ENCODE data around the gene UPF2.

UPF2 gene

DNA sequence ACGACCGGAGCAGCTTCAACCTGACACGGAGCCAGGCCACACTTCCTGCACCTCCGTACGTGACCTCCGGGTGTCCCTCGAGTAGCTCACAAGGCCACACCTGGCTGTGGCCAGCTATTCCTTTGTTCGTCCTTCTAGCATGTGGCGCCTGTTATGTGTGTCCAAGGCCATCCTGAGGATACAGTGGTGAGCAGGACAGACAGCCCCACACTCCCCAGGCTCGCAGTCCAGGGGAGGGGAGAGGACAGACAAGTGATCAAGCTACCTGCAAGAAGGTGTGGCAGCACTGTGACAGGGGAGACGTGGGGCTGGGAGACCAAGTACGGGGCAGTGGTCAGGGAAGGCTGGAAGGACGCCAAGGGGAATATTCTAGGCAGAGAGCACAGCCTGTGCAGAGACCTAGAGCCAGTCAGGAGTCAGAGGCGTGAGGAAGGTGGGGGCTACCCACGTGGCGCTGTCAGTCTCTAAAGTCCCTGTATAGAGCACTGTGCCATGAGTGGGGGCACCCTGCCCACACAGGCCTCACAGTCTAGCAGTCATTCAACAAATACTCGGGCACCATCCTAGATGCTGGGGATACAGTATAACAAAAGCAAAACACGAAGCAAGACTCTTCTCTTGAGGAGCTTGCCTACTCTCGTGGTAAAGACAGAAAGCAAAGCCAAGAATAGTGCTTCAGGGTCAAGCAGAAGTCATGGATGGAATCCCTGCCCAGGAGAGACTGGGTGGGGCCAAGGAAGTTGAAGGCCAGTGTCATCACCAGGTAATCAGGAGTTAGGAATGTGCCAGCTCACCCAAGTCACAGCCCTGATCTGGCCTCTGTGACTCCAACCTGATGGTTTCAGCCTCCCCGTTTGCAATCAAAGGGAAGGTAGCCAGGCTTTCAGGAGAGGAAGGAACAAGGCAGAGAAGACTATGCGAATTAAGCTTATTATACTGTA is 160.9 kb downstream of the UPF2 start:
- DNase-seq, result no peak

DNA sequence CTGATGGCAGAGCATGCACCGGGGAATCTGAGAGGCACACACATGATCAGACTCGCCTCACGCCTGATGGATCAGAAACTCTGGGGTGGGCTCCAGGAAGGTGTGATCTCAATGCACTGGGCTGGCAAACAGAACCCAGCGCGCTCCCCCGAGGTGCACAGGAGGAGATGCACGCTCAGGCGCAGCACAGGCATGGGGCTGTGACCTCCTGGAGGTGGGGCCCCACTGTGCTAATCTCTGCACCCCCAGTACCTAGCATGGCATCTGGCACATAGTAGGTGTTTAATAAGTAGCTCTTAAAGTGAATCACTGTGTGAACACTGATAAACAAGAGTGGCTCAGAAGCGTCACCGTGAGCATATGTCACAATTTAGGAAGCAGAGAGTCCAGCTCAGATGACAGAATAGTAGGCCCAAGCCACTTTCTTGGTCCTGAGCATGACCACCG is 161.6 kb downstream of the UPF2 start:
- no peak for DNase-seq

DNA sequence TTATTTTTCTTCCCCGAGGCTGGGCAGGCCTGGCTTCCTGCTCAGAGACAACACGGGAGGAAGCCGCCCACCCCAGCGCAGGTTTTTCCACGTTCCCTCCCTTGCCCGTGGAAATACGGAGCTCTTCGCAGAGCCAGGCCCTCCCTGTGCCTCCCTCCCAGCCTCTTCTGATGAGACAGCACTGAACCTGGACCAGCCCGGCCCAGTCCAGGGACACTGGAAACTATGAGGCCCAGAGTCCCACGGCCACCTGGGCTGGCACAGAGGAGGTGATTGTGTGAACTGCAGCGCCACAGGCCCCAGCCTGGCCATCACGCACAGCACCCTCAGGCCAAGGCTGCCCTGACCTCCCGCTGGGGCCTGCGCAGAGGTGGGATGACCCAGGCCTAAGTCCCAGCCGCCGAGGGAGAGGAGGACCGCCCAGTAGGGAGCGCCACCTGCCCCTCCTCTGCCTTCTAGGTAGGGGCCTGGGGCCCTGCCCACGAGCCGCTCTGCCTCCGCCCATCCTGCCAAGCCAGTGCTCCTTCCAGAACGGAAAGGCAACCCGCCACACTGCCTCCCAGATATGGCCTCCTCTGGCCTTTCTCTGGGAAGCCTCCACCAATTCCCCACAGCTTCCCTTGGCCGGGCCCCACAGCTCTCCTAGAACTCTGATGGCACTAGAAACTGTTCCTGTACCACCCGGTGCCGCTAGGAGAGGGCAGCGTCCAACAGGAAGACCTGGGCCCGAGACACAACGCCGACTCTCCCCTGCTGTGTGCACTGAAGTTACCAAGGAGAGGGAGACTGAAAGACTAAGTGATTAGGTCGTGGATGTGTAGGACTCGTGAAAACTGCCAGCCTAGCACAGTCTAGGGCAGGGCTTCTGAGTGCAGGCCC is 162.2 kb downstream of the UPF2 start:
- DNase-seq, result no peak

DNA sequence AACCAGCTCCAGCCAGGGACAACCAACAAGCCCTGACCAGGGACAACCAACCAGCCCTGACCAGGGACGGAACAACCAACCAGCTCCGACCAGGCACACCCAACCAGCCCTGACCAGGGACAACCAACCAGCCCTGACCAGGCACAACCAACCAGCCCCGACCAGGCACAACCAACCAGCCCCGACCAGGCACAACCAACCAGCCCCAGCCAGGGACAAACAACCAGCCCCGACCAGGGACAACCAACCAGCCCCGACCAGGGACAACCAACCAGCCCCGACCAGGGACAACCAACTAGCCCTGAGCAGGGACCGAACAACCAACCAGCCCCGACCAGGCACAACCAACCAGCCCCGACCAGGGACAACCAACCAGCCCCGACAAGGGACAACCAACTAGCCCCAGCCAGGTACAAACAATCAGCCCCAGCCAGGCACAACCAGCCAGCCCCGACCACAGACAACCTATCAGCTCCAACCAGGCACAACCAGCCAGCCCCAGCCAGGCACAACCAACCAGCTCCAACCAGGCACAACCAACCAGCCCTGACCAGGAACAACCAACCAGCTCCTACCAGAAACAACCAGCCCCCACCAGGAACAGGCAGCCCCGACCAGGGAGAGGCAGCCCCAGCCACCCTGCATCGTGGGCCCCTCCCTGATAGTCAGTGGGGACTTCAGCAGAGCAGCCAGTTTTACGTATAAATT is 163.1 kb downstream of the UPF2 start:
- DNase-seq, result no peak

DNA sequence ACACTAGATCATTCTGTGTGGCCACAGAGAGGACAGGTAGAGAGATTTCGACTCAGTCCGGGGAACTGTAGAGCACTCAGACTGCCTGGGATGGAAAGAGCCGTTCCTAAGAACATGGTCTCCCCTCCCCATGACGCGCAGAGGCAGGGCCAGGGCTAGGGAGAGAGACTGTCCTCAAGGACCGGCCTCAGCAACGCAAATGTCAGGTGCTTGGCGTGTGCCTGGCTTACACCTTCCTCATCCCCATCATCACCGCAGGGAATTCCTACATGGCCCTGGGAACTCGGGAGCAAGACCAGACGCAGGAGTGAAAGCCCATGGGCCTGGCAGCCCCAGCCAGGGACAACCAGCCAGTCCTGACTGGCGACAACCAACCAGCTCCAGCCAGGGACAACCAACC is 163.8 kb downstream of the UPF2 start:
- no peak for DNase-seq

DNA sequence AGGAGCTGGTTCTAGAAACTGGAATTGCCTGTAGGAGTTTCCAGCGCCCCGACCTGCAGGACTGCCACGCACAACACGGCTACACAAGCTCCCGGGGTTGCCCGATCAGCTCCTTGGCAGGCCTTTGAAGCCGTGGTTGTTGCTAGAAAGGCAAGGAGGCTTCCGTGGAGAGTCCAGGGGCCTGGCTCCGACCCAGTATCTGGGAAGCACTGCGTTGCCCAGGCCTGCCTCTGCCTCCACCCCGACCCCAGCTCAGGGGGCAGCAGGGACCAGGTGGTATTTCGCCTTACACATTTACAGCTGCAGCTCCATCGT is 165.1 kb downstream of the UPF2 start:
- DNase-seq, result no peak

DNA sequence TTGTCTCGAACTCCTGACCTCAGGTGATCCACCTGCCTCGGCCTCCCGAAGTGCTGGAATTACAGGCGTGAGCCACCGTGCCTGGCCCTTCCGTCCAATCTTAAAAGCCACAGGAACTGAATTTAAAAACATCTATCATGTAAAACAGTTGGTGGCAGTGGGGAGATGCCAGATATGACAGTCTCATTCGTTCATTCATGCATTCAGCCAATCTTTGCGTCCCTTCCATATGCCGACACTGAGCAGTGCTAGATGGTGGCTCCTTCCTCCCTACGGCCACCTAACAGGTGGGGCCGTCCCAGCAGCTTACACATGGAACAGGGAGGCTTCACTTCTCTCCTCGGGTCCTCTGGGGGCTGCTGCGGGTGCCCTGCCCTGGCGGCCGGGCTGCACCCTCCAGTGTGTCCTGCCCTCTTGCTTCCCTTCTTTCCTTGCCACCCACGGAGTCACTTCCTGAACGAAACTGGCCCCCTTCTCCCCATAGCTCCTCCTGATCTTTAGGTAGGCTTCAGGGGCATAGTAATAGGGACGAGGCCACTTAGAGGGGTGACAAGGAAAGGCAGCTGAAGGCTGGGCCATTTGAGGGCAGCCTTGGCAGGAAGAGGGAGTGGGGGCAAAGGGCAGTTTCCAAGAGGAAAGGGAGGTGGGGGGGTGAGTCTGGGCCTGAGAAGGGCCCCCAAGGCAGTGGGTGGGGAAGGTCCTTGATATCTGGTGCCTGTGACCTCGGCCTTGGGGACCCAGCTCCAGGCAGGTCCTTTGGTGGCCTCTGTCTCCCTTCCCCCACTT is 165.6 kb downstream of the UPF2 start:
- no peak for DNase-seq

DNA sequence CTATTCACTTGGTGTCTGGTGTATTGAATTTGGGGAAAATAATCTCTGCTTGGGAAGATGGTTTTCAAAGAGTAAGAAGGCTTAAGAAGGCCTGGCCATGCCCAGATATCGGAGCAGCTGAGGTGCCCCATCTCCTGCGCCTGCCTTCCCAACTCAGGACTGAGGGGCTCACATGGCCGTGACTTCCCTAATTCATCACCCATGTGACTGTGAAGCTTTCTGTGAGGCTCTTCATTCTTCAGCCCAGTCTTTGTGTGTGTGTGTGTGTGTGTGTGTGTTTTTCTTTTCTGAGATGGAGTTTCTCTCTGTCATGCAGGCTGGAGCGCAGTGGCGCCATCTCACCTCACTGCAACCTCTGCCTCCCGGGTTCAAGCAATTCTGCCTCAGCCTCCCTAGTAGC is 166.3 kb downstream of the UPF2 start:
- DNase-seq, result no peak

DNA sequence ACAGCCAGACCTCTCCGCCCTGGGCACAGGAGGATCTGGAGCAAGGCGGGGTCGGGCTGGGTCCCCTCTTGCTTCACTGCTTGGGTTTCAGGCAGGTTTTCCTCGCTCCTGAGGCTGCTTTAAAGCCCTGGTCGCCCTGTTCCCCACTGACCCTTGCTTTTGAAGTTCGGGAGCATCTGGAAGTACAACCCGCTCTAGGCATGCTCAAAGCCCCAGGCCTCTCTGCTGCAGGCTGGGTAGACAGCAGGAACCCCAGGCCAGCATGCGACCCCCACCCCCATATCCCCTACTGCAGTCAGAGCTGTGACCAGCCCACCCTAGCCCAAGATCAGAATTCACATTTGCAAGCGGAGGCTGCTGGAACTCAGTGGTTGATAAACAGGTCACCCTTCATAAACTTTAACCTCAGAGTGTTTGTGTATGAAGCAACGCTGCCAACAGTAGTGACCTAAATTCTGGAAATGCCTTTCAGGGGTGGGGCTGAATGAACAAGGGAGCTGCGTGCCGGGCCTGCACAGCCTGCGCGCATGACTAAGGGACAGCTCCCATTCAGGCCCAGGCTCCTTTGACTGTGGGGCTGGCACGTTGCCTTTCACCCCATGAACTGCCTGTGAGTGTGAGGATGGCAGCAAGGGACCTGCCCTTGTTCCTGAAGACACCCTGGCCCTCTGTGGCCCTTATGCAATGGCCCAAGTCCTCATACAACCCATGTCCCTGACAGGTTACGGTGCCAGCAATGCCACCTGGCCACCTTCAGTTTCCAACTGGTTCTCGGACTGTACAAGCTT is 166.9 kb downstream of the UPF2 start:
- DNase-seq, result no peak

DNA sequence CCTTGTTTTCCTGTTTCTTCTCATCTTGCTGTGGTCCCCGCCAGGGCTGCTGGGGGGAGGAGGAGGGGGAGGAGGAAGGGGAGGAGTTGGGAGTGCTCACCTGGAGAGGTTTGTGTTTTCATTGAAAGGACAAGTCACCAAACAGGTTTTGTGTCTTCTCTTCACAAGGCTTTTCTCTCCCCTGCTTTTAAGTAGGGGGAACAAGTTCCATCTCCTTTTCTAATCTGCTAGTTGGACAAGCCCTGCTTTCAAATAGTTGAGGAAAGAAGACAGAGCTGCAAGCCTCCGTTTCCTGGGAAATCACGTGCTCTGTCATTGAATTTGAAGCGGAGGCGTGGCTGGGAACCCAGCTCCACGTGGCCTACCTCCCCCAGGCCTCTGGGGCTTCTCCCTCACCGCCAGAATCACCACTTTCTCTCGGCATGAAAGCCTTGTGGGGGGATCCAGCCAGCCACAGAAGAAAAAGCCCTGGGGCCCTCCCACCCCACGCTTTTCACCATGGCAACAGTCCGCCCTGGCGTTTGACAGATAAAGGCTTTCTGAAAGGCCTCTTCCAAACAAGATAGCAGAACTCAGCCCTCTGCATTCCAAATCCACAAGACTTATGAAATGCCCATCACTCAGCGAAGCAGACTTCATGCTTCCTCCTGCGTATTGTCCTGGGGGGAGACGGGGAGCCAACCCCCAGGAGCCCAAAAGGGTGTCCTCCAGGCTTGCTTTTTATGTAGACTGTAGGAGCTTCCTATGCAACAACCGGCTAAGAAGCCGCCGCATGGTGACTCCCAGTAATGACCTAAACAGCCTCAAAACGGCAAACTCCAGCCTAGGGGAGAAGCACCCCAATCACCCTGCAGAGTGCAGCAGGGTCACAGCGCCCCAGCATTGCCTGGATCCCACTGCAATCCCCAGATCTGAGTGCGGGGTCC is 167.8 kb downstream of the UPF2 start:
- peak; percentile 71 for DNase-seq

DNA sequence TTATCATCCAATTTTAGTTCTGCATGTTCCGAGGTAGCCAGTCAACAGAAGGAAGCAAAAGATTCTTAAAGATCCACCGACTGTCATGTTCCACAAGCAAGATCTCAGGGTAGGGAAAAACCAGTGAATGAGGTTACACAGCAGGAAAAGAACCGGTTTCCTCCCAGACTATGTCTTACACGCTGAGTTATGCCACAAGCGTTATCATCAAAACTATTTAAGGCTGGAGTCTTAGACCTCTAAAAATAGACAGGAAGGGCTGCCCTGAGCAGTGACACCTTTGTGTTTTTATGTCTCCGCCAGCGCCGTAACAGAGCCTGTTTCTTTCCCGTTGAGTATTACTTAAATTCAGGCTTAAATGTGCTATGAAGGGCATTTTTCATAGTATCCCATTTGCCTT is 171.1 kb downstream of the UPF2 start:
- no peak for DNase-seq

DNA sequence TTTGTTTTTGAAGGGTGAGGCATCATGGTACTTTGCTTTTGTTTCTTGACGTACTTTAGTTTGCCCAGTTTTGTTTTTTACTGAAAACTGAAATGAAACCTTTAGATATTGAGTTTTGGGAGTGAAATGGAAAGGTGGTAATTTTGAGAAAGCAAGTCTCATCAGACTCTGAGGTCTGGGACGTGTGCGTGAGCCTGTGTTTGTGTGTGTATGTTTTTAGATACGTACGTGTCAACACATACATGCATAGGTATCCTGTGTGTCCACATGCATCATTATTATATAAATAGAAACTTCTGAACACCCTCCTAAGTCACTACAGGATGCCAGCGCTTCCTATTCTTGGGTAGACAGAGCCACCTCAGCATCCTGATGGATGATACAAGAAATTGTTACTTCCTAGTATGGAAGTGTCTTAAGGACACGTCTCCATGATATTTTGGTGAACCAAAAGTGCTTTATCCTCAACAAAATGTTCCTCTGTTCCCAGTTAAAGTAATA is 171.7 kb downstream of the UPF2 start:
- no peak for DNase-seq

DNA sequence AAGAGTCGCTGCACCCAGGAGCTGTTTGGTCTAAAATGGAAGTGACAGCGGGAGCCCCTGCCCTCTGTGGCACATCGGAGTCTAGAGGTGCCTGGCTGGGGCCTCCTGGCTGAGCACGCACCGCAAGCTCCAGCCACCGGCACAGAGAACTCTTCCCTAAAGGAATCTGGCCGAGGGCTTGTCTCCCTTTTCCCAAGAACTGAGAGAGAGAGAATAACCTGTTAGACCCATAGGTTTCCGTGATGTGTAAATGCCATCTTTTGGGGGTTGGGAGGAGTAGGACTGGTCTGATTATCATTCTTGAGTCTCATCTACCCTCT is 172.2 kb downstream of the UPF2 start:
- no peak for DNase-seq
